HFFc6 (cell line): ENCODE measurements around the gene FBXO42. TPM values are rescaled to one million over a fixed set of nuclear protein-coding genes. Genes with fewer than 3 reads are reported as not detected.
"Not testable (repeated sequence)": the region's sequence is repeated elsewhere in the genome, so short reads cannot be mapped to it uniquely, and the experiment has no call there.

ENCODE experiments used
- DNase-seq: peaks from one replicate; pipeline ENCODE4 v3.0.0-alpha.2; 2018
- H3K27ac Mint-ChIP-seq: 2 replicates; pipeline ENCODE4 v1.8.0; 2020; ENCODE audit warnings: mild to moderate bottlenecking, mixed read lengths
- H3K27me3 Mint-ChIP-seq: 2 replicates; pipeline ENCODE4 v1.8.0; 2021; ENCODE audit warnings: mild to moderate bottlenecking, moderate library complexity, mixed read lengths; ENCODE audit not compliant: insufficient read depth
- H3K36me3 Mint-ChIP-seq: 2 replicates; pipeline ENCODE4 v1.8.0; 2021; ENCODE audit warnings: low read depth, mixed read lengths
- H3K4me1 Mint-ChIP-seq: 2 replicates; pipeline ENCODE4 v1.8.0; 2020; ENCODE audit warnings: low read depth, mixed read lengths
- H3K4me3 Mint-ChIP-seq: 2 replicates; pipeline ENCODE4 v1.8.0; 2020; ENCODE audit warnings: mild to moderate bottlenecking, moderate library complexity, mixed read lengths
- H3K9me3 Mint-ChIP-seq: 2 replicates; pipeline ENCODE4 v1.8.0; 2020; ENCODE audit warnings: mild to moderate bottlenecking, mixed read lengths
- total RNA-seq, 6 experiments: library from RNA; stranded (reverse); fragmentation: NEBNext Ultra II Directional; extraction: Animal tissue kit (Norgen Biotek cat#: 25700); gene quantifications; 2 replicates in 1 of 6; 3 replicates in 5 of 6; pipeline ENCODE4 v1.2.3, GENCODE V29; 2021
- TF ChIP-seq, protein P1 (sequence below): fragments of 200-600 bp; sonication (generic); IDR thresholded peaks from 2 replicates; pipeline ENCODE4 v1.5.0; 2021; ENCODE audit warnings: antibody characterized with exemption, mild to moderate bottlenecking

Gene FBXO42
- total RNA-seq, 6 experiments from 2014 or later, result 11.5 to 15.2 (median 13.4) TPM

DNA sequence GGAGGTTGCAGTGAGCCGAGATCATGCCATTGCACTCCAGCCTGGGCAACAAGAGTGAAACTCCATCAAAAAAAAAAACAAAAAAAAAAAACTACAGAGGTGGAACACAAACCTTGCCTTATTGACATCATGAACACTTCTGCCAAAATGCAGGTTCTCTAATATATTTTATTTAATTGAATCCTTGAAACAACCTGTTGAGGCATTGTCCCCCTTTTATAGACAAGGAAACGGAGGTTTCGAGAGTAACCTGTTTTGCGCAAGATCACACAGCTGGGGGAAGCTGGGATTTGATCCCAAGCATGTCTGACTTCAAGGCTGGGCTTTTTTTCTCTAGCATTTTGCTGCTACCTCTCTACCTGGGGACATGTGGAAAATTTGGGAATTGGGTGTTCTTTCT lies 17.5 kb upstream of the FBXO42 start:
- H3K27me3 Mint-ChIP-seq, result peaks cover 2% of the 10 kb centered on the region
- H3K36me3 Mint-ChIP-seq, result peaks cover 32% of the 10 kb centered on the region
- no peak overlapping the region for H3K27ac Mint-ChIP-seq
- no peaks in the 10 kb centered on the region for H3K9me3 Mint-ChIP-seq
- TF ChIP-seq, protein P1, sequence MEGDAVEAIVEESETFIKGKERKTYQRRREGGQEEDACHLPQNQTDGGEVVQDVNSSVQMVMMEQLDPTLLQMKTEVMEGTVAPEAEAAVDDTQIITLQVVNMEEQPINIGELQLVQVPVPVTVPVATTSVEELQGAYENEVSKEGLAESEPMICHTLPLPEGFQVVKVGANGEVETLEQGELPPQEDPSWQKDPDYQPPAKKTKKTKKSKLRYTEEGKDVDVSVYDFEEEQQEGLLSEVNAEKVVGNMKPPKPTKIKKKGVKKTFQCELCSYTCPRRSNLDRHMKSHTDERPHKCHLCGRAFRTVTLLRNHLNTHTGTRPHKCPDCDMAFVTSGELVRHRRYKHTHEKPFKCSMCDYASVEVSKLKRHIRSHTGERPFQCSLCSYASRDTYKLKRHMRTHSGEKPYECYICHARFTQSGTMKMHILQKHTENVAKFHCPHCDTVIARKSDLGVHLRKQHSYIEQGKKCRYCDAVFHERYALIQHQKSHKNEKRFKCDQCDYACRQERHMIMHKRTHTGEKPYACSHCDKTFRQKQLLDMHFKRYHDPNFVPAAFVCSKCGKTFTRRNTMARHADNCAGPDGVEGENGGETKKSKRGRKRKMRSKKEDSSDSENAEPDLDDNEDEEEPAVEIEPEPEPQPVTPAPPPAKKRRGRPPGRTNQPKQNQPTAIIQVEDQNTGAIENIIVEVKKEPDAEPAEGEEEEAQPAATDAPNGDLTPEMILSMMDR, result no peak
- no peak overlapping the region for H3K4me3 Mint-ChIP-seq
- H3K4me1 Mint-ChIP-seq, result peaks cover 46% of the 10 kb centered on the region
- no peak for DNase-seq

DNA sequence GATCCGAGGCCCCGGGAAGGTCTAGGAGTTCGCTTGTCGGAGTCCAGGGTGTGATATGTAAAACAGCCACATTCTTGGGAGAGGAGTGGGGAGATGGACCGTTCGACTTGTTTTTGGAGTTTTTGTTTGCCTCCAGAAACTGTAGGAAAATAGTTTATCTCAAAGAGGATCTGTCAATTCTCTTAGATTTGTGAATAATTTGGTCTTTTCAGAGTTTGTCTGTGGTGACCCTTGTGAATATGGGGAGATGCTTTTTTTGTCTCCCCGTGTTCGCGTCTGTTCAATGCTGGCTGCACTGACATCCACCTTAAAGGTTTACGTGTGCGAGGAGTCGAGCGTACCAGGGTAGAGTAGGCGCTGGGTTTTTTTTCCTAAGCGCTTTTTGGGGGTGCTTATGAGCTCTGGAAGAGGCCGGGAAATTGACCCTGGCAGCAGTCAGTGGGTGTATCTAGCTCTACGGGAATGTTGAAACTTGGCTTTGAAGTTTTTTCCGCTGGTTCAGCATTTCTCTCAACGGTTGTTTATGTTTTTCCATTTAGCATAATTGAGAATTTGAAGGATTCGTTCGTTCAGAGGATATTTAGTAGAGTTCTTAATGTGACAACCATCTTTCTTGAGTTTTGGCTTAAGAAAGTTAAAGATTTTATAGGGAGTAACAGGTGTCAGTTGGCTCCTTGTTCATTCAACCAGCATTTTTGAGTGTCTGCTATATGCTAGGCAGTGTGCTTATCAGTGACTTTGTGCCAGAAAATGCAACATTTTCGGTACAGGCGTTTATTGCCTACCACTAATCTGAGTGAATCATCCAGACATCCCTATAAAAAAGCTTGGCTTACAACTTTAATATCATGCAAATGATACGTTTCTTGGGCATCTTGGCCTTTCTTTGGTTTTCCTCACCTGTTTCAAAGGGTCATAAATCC lies 15.9 kb upstream of the FBXO42 start:
- peaks cover 25% of the 10 kb centered on the region for H3K36me3 Mint-ChIP-seq
- H3K9me3 Mint-ChIP-seq, result no peaks in the 10 kb centered on the region

DNA sequence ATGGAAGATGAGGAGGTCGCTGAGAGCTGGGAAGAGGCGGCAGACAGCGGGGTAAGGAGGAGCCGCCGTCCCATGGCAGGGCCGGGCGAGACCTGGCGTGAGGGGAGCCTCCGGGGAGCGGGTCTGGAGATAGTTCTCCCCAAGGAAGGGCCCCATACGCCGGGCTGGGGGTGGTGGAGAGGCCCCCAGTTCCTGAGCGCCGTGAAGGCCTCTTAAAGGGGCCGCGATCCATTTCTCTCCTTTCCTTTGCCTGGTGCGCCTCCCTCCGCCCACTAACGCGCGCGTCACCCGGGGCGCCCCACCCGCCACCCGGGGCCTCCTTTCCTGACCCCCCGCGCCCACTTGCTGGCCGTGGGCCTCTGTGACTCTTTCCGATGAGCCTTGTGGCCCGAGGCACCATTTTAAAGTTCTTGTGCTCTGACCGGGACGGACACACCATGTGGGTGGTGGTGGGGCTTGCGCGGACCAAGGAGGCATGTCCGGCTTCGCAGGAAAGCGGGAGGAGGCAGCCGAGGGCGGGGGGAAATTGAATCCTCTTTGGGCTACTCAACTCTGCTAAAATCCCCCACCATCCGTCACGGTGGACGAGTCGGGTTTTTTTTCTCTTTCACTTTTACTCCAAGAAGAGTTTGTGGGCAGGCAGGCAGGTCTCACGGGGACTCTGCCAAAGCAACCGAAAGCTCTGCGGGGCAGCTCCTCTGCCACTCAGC lies 15.1 kb upstream of the FBXO42 start:
- Mint-ChIP-seq H3K9me3 (no peaks in the 10 kb centered on the region), H3K4me3 (peak overlapping the region; percentile 98), H3K4me1 (peaks cover 36% of the 10 kb centered on the region), H3K36me3 (peaks cover 18% of the 10 kb centered on the region), H3K27me3 (peaks cover 2% of the 10 kb centered on the region), H3K27ac (peak overlapping the region; percentile 98)
- DNase-seq, result peak; percentile 84
- TF ChIP-seq, protein P1, result peak; percentile 42

More for the DNA sequence above, 15.9 kb upstream of the FBXO42 start:
- H3K27ac Mint-ChIP-seq, result peak overlapping the region; percentile 98
- peak overlapping the region; percentile 98 for H3K4me3 Mint-ChIP-seq
- peak; percentile 59 for DNase-seq
- TF ChIP-seq, protein P1, result no peak
- H3K27me3 Mint-ChIP-seq, result peaks cover 2% of the 10 kb centered on the region
- peaks cover 41% of the 10 kb centered on the region for H3K4me1 Mint-ChIP-seq

DNA sequence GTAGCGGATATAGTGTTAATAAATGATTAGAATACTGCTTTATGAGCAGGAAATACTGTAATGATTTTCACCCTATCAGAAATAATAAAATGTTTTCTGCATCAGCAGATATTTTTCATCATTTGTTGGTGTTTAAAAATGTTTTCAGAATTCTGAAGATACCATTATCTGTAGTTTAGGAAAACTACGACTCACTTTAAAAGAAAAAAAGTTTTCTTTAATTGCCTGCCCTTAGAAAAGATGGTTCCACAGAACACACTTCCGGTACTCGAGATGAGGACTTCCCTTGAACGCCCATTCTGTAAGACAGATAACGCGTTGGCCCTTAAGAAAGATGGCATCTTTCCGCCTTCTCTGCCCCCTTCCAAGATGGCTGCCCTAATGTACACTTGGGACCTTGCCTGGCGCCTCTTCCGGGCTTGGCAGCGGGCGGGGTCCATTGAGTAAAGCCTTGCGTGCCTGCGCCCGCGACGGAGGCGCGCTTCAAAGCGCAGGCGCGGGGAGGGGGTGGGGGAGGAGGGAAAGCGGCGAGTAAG lies 14.5 kb upstream of the FBXO42 start, which contains the start of gene SZRD1:
SZRD1 (plus strand) TSS at position 521 of the 536 bp plus-strand sequence. CDS start 16 bp downstream, outside the sequence.
- Mint-ChIP-seq H3K4me1 (peaks cover 30% of the 10 kb centered on the region), H3K27me3 (peaks cover 2% of the 10 kb centered on the region), H3K36me3 (peaks cover 15% of the 10 kb centered on the region), H3K9me3 (no peaks in the 10 kb centered on the region), H3K27ac (peak within 1 kb of the TSS; percentile 98), H3K4me3 (peak within 1 kb of the TSS; percentile 98)
- TF ChIP-seq, protein P1, result no peak
- peak; percentile 98 for DNase-seq

DNA sequence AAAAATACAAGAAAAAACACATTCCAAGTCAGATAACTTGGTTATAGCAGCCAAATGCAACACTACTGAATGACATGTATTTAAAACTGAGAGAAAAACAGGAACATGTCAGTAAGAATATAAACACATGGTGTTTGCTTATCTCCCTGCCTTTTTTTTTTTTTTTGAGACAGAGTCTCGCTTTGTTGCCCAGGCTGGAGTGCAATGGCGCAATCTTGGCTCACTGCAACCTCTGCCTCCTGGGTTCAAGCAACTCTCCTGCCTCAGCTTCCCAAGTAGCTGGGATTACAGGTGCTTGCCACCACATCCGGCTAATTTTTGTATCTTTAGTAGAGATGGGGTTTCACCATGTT lies 12.8 kb upstream of the FBXO42 start:
- H3K4me1 Mint-ChIP-seq, result peaks cover 22% of the 10 kb centered on the region
- H3K36me3 Mint-ChIP-seq, result peaks cover 12% of the 10 kb centered on the region
- not testable (repeated sequence) for DNase-seq, H3K9me3 Mint-ChIP-seq, H3K27ac Mint-ChIP-seq, H3K27me3 Mint-ChIP-seq, H3K4me3 Mint-ChIP-seq
